Measurements from ENCODE around the gene AHSA1.

DNA sequence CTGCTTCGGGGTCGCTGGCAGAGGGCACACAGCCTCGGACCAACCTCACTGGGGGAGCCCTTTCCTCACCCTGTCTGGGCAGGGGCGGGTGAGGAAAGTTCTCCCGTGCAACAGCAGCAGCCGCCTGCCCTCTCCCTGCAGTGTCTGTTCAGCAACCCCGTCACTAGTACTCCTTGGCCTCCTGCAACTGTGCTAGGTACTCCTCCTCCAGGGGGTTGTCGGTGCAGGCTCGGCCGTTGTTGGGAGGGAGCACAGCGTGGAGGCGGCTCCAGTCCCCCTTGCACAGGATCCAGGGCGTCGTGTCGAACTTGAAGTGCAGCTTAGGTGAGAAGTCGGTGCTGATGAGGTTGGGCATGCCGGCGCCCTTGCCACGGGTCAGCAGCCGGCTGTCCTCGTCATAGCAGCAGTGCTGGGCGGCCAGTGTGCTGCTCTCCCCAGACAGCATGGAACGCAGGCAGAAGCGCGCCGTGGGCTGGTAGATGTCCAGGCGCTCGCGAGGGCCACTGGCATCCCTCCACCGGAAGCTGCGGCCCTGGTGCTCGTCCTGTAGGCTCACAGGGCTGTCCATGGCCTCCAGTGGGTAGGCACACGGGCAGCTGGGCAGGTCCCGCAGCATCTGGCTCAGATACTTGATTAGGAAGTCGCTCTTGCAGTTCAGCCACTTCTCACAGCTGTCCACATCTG is 17.7 kb downstream of the AHSA1 start:
- TF ChIP-seq, protein P1, sequence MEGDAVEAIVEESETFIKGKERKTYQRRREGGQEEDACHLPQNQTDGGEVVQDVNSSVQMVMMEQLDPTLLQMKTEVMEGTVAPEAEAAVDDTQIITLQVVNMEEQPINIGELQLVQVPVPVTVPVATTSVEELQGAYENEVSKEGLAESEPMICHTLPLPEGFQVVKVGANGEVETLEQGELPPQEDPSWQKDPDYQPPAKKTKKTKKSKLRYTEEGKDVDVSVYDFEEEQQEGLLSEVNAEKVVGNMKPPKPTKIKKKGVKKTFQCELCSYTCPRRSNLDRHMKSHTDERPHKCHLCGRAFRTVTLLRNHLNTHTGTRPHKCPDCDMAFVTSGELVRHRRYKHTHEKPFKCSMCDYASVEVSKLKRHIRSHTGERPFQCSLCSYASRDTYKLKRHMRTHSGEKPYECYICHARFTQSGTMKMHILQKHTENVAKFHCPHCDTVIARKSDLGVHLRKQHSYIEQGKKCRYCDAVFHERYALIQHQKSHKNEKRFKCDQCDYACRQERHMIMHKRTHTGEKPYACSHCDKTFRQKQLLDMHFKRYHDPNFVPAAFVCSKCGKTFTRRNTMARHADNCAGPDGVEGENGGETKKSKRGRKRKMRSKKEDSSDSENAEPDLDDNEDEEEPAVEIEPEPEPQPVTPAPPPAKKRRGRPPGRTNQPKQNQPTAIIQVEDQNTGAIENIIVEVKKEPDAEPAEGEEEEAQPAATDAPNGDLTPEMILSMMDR (IDR thresholded peaks at IDR 0.05) = no peak
- no peak for TF ChIP-seq POLR2A (IDR thresholded peaks at IDR 0.05)
- TF ChIP-seq POLR2AphosphoS5 (IDR thresholded peaks at IDR 0.05) = no peak
